HepG2 (cell line): ENCODE data around the gene NFKBIA. TPM values are rescaled to one million over a fixed set of nuclear protein-coding genes. Genes with fewer than 3 reads are reported as not detected.

Experiments
- MED1 ChIP-seq: sonication (generic); formaldehyde crosslinking; IDR thresholded peaks from 2 replicates; pipeline ENCODE4 v1.4.0; 2020; ENCODE audit warnings: missing genetic modification reagents
- MYPOP ChIP-seq: sonication (generic); formaldehyde crosslinking; IDR thresholded peaks from 2 replicates; pipeline ENCODE4 v1.8.1; 2023; ENCODE audit warnings: mild to moderate bottlenecking, moderate library complexity, missing genetic modification reagents
- NR2F6 ChIP-seq, 2 experiments: IDR thresholded peaks; 2 replicates each; pipeline ENCODE4 v1.6.1; 2016; ENCODE audit warnings: antibody characterized with exemption in 1 of 2, mild to moderate bottlenecking in 1 of 2
- SRSF4 ChIP-seq: fragments of 200-400 bp; formaldehyde crosslinking; IDR thresholded peaks from one replicate; pipeline ENCODE4 v1.6.1; 2018; ENCODE audit warnings: mild to moderate bottlenecking, low read depth, low read length, moderate library complexity; ENCODE audit not compliant: poor library complexity, severe bottlenecking
- SUZ12 ChIP-seq: fragments of 150-350 bp; IDR thresholded peaks from 2 replicates; pipeline ENCODE4 v1.6.1; 2014; ENCODE audit warnings: low read depth, low read length
- THAP7 ChIP-seq: sonication (generic); formaldehyde crosslinking; IDR thresholded peaks from 2 replicates; pipeline ENCODE4 v1.8.1; 2023; ENCODE audit warnings: mild to moderate bottlenecking, missing genetic modification reagents
- YEATS2 ChIP-seq: sonication (generic); formaldehyde crosslinking; IDR thresholded peaks from 2 replicates; pipeline ENCODE4 v1.4.0; 2020; ENCODE audit warnings: missing genetic modification reagents, borderline replicate concordance
- ZEB1 ChIP-seq: IDR thresholded peaks from 2 replicates; pipeline ENCODE4 v1.6.1; 2012; ENCODE audit warnings: mild to moderate bottlenecking, low read depth, inconsistent platforms; ENCODE audit not compliant: insufficient replicate concordance
- ZNF234 ChIP-seq: sonication (generic); formaldehyde crosslinking; conservative IDR thresholded peaks from 2 replicates; pipeline ENCODE4 v1.5.1; 2020; ENCODE audit warnings: mild to moderate bottlenecking, missing genetic modification reagents
- ZNF235 ChIP-seq: sonication (generic); formaldehyde crosslinking; IDR thresholded peaks from 2 replicates; pipeline ENCODE4 v1.8.1; 2023; ENCODE audit warnings: mild to moderate bottlenecking, missing genetic modification reagents, borderline replicate concordance
- ZNF253 ChIP-seq: sonication (generic); formaldehyde crosslinking; IDR thresholded peaks from 2 replicates; pipeline ENCODE4 v1.8.0; 2022; ENCODE audit warnings: mild to moderate bottlenecking, missing genetic modification reagents, borderline replicate concordance
- ZNF441 ChIP-seq: sonication (generic); formaldehyde crosslinking; IDR thresholded peaks from 2 replicates; pipeline ENCODE4 v1.7.0; 2021; ENCODE audit warnings: missing genetic modification reagents, borderline replicate concordance
- ZNF660 ChIP-seq: sonication (generic); formaldehyde crosslinking; IDR thresholded peaks from 2 replicates; pipeline ENCODE4 v1.5.1; 2020; ENCODE audit warnings: mild to moderate bottlenecking, low read depth, missing genetic modification reagents, borderline replicate concordance
- ZNF720 ChIP-seq: sonication (generic); formaldehyde crosslinking; IDR thresholded peaks from 2 replicates; pipeline ENCODE4 v1.4.0; 2020; ENCODE audit warnings: missing genetic modification reagents
- ZSCAN21 ChIP-seq: sonication (generic); formaldehyde crosslinking; IDR thresholded peaks from 2 replicates; pipeline ENCODE4 v1.8.0; 2022; ENCODE audit warnings: mild to moderate bottlenecking, missing genetic modification reagents, moderate library complexity, borderline replicate concordance
- polyA plus RNA-seq, 8 experiments: library from polyadenylated mRNA; depleted of rRNA in 3 of 8; stranded (reverse) in 7 of 8; unstranded in 1 of 8; fragments of >200 nt; fragmentation: Illumina TruSeq in 4 of 8; extraction: Trizol in 4 of 8; gene quantifications; 2 replicates each; pipeline versions ENCODE4 v1.2.1 to v1.2.3, GENCODE V29; 2011 to 2016; ENCODE audit warnings: low read depth in 4 of 8, missing spikeins in 1 of 8, mixed read lengths in 1 of 8; ENCODE audit not compliant: insufficient read depth in 1 of 8
- total RNA-seq, 5 experiments: library from RNA; depleted of rRNA; stranded (reverse); fragments of >200 nt; fragmentation: Illumina TruSeq; extraction: Trizol; gene quantifications; 2 replicates each; pipeline ENCODE4 v1.2.3, GENCODE V29; 2016; ENCODE audit warnings: low read depth in 1 of 5
- TF ChIP-seq, protein P1 (sequence below): IDR thresholded peaks from 2 replicates; pipeline ENCODE4 v1.6.1; 2016; ENCODE audit warnings: low read depth
- TF ChIP-seq, protein P2 (sequence below): fragments of 450-650 bp; IDR thresholded peaks from 2 replicates; pipeline ENCODE4 v1.6.1; 2017; ENCODE audit warnings: mild to moderate bottlenecking
- TF ChIP-seq, protein P3 (sequence below): IDR thresholded peaks from 2 replicates; pipeline ENCODE4 v1.4.0; 2020; ENCODE audit warnings: mild to moderate bottlenecking, missing genetic modification reagents

The NFKBIA gene
- total and polyA plus RNA-seq, 2 of the 13 experiments (the other 11 are each of a cell fraction or from before 2014, with no cell fraction given) = 197 to 319 TPM

GRCh38 chr14:35383569-35384454, 20.7 kb downstream of the NFKBIA start (continued):
- TF ChIP-seq MED1 (CRISPR knock-in tag) = 0 out of 2 replicates have a peak, but pooled peaks have one; percentile 28
- 0 out of 2 replicates have a peak, but pooled peaks have one; percentile 9 for TF ChIP-seq SUZ12
- TF ChIP-seq MYPOP (CRISPR knock-in tag) = no peak
- 0 out of 2 replicates have a peak, but pooled peaks have one; percentile 23 for TF ChIP-seq ZNF234 (CRISPR knock-in tag)
- TF ChIP-seq ZNF720 (CRISPR knock-in tag) = no peak
- TF ChIP-seq ZSCAN21 (CRISPR knock-in tag) = no peak; the same call in 1 of the 2 replicates
- peak; percentile 67; the same call in 1 of the 2 replicates for TF ChIP-seq ZNF253 (CRISPR knock-in tag)
- TF ChIP-seq SRSF4 = no peak
- TF ChIP-seq ZNF441 (CRISPR knock-in tag) = no peak
- no peak for TF ChIP-seq ZEB1
- no peak for TF ChIP-seq ZNF660 (CRISPR knock-in tag)
- TF ChIP-seq ZNF235 (CRISPR knock-in tag) = no peak
- TF ChIP-seq YEATS2 (CRISPR knock-in tag) = no peak
- TF ChIP-seq, protein P1, sequence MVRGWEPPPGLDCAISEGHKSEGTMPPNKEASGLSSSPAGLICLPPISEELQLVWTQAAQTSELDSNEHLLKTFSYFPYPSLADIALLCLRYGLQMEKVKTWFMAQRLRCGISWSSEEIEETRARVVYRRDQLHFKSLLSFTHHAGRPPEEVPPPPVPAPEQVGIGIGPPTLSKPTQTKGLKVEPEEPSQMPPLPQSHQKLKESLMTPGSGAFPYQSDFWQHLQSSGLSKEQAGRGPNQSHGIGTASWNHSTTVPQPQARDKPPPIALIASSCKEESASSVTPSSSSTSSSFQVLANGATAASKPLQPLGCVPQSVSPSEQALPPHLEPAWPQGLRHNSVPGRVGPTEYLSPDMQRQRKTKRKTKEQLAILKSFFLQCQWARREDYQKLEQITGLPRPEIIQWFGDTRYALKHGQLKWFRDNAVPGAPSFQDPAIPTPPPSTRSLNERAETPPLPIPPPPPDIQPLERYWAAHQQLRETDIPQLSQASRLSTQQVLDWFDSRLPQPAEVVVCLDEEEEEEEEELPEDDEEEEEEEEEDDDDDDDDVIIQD (CRISPR knock-in tag) = no peak
- TF ChIP-seq, protein P2, sequence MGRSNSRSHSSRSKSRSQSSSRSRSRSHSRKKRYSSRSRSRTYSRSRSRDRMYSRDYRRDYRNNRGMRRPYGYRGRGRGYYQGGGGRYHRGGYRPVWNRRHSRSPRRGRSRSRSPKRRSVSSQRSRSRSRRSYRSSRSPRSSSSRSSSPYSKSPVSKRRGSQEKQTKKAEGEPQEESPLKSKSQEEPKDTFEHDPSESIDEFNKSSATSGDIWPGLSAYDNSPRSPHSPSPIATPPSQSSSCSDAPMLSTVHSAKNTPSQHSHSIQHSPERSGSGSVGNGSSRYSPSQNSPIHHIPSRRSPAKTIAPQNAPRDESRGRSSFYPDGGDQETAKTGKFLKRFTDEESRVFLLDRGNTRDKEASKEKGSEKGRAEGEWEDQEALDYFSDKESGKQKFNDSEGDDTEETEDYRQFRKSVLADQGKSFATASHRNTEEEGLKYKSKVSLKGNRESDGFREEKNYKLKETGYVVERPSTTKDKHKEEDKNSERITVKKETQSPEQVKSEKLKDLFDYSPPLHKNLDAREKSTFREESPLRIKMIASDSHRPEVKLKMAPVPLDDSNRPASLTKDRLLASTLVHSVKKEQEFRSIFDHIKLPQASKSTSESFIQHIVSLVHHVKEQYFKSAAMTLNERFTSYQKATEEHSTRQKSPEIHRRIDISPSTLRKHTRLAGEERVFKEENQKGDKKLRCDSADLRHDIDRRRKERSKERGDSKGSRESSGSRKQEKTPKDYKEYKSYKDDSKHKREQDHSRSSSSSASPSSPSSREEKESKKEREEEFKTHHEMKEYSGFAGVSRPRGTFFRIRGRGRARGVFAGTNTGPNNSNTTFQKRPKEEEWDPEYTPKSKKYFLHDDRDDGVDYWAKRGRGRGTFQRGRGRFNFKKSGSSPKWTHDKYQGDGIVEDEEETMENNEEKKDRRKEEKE = no peak
- TF ChIP-seq, protein P3, sequence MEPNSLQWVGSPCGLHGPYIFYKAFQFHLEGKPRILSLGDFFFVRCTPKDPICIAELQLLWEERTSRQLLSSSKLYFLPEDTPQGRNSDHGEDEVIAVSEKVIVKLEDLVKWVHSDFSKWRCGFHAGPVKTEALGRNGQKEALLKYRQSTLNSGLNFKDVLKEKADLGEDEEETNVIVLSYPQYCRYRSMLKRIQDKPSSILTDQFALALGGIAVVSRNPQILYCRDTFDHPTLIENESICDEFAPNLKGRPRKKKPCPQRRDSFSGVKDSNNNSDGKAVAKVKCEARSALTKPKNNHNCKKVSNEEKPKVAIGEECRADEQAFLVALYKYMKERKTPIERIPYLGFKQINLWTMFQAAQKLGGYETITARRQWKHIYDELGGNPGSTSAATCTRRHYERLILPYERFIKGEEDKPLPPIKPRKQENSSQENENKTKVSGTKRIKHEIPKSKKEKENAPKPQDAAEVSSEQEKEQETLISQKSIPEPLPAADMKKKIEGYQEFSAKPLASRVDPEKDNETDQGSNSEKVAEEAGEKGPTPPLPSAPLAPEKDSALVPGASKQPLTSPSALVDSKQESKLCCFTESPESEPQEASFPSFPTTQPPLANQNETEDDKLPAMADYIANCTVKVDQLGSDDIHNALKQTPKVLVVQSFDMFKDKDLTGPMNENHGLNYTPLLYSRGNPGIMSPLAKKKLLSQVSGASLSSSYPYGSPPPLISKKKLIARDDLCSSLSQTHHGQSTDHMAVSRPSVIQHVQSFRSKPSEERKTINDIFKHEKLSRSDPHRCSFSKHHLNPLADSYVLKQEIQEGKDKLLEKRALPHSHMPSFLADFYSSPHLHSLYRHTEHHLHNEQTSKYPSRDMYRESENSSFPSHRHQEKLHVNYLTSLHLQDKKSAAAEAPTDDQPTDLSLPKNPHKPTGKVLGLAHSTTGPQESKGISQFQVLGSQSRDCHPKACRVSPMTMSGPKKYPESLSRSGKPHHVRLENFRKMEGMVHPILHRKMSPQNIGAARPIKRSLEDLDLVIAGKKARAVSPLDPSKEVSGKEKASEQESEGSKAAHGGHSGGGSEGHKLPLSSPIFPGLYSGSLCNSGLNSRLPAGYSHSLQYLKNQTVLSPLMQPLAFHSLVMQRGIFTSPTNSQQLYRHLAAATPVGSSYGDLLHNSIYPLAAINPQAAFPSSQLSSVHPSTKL = no peak
- no peak for TF ChIP-seq NR2F6 (IDR thresholded peaks at IDR 0.05)
- TF ChIP-seq NR2F6 (CRISPR knock-in tag; IDR thresholded peaks at IDR 0.05) = no peak
- TF ChIP-seq THAP7 = 0 out of 2 replicates have a peak, but pooled peaks have one; percentile 3
